ENCODE measurements around the gene ZP3.

DNA sequence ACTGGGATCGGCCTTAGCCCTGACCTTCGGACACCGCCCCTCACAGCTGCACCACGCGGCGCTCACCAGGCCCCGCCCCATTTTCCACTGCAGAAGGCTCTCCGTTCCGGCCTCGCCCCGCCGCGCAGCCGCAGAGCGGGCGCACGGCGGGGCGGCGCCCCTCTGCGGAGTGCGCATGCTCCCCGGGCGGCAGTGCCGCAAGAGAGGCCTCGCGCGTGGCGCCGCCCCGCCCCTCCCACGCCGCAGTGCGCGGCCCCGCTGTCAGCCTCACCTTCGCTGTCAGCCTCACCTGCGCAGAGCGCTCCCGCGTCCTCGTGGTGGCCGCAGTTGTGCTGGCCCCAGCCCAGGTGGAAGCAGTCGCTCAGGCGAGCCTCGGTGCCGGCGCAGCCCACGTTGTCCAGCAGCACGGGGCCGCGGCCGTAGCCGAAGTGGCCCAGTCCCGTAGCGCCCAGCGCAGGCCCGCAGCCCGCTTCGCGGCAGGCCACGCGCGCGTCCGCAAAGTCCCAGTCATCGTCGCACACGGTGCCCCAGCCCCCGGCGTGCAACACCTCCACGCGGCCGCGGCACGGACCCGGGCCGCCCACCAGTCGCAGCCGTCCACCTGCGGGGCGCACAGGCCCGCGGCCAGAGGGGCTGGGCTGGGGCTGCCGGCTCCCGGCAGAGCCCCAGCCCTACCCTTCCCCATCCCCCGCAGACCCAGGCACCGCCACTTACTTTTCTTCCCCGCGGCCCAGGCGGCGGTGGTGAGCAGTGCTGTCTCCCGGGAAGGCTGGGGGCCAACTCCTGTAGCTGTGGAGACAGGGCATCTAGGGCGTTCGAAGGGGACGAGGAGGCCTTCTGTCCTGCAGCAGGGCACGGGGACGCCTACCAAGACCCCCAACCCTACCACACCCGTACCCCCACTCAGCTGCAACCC, 31.4 kb upstream of the ZP3 start:
- TF ChIP-seq EZH2 (IDR thresholded peaks at IDR 0.05; ENCODE audit: borderline replicate concordance, low read length): no peak
- TF ChIP-seq, protein P1, sequence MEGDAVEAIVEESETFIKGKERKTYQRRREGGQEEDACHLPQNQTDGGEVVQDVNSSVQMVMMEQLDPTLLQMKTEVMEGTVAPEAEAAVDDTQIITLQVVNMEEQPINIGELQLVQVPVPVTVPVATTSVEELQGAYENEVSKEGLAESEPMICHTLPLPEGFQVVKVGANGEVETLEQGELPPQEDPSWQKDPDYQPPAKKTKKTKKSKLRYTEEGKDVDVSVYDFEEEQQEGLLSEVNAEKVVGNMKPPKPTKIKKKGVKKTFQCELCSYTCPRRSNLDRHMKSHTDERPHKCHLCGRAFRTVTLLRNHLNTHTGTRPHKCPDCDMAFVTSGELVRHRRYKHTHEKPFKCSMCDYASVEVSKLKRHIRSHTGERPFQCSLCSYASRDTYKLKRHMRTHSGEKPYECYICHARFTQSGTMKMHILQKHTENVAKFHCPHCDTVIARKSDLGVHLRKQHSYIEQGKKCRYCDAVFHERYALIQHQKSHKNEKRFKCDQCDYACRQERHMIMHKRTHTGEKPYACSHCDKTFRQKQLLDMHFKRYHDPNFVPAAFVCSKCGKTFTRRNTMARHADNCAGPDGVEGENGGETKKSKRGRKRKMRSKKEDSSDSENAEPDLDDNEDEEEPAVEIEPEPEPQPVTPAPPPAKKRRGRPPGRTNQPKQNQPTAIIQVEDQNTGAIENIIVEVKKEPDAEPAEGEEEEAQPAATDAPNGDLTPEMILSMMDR (conservative IDR thresholded peaks at IDR 0.05 in 1 of 2, IDR thresholded peaks at IDR 0.05 in 1 of 2; ENCODE audit: extremely low read depth in 1 of 2, insufficient read depth in 1 of 2, low read depth in 1 of 2, low read length in 2 of 2): no peak
